GM23338 (cell line): ENCODE measurements around the gene ZSCAN30. TPM values are rescaled to one million over a fixed set of nuclear protein-coding genes. Genes with fewer than 3 reads are reported as not detected.

ENCODE experiments used
- ATAC-seq: fragments of 200-7000 bp; cut with Tn5 transposase; 3 replicates; pipeline ENCODE4 v1.9.1; 2020
- DNase-seq: peaks from one replicate; pipeline ENCODE4 v3.0.0-alpha.2; 2015; ENCODE audit warnings: low spot score
- H2AFZ ChIP-seq: fragments of 200-600 bp; sonication (generic); 2 replicates; pipeline ENCODE4 v1.8.0; 2016; ENCODE audit warnings: antibody characterized with exemption, mild to moderate bottlenecking, moderate library complexity
- H3F3A ChIP-seq: fragments of 200-600 bp; sonication (generic); replicated peaks from 2 replicates; pipeline ENCODE4 v1.8.0; 2017; ENCODE audit warnings: antibody characterized with exemption, mixed run types, low read depth
- H3K27ac ChIP-seq: fragments of 200-600 bp; sonication (generic); 2 replicates; pipeline ENCODE4 v1.6.1; 2016; ENCODE audit warnings: low read depth
- H3K27me3 ChIP-seq: fragments of 200-600 bp; sonication (generic); 2 replicates; pipeline ENCODE4 v1.8.0; 2016; ENCODE audit warnings: mild to moderate bottlenecking, mixed run types, moderate library complexity; ENCODE audit not compliant: insufficient read depth
- H3K36me3 ChIP-seq: fragments of 200-600 bp; sonication (generic); 2 replicates; pipeline ENCODE4 v1.8.0; 2016; ENCODE audit warnings: mild to moderate bottlenecking; ENCODE audit not compliant: insufficient read depth
- H3K4me1 ChIP-seq: fragments of 200-600 bp; sonication (generic); 2 replicates; pipeline ENCODE4 v1.8.0; 2016; ENCODE audit warnings: mild to moderate bottlenecking, moderate library complexity; ENCODE audit not compliant: insufficient read depth
- H3K4me2 ChIP-seq: fragments of 200-600 bp; sonication (generic); 2 replicates; pipeline ENCODE4 v1.7.1; 2017; ENCODE audit warnings: mixed run types
- H3K4me3 ChIP-seq: fragments of 200-600 bp; sonication (generic); 2 replicates; pipeline ENCODE4 v1.6.1; 2016; ENCODE audit warnings: mixed run types
- H3K79me2 ChIP-seq: fragments of 200-600 bp; sonication (generic); replicated peaks from 2 replicates; pipeline ENCODE4 v1.8.0; 2017; ENCODE audit warnings: mild to moderate bottlenecking; ENCODE audit not compliant: insufficient read depth
- H3K9me2 ChIP-seq: fragments of 200-600 bp; sonication (generic); 2 replicates; pipeline ENCODE4 v1.8.0; 2017; ENCODE audit not compliant: insufficient read depth
- H4K20me1 ChIP-seq: fragments of 200-600 bp; sonication (generic); replicated peaks from 2 replicates; pipeline ENCODE4 v1.8.0; 2017; ENCODE audit warnings: mild to moderate bottlenecking; ENCODE audit not compliant: insufficient read depth
- H3K27ac Mint-ChIP-seq: 2 replicates; pipeline ENCODE4 v1.8.0; 2020; ENCODE audit warnings: inconsistent platforms, mild to moderate bottlenecking, moderate library complexity, mixed read lengths
- H3K27me3 Mint-ChIP-seq: 3 replicates; pipeline ENCODE4 v1.8.0; 2022; ENCODE audit warnings: low read depth, mild to moderate bottlenecking, moderate library complexity, mixed read lengths, inconsistent platforms; ENCODE audit not compliant: insufficient read depth, poor library complexity
- H3K36me3 Mint-ChIP-seq: 3 replicates; pipeline ENCODE4 v1.8.0; 2021; ENCODE audit warnings: low read depth, mild to moderate bottlenecking, inconsistent platforms, moderate library complexity, mixed read lengths
- H3K4me1 Mint-ChIP-seq: 3 replicates; pipeline ENCODE4 v1.8.0; 2020; ENCODE audit warnings: mild to moderate bottlenecking, inconsistent platforms, mixed read lengths
- H3K4me3 Mint-ChIP-seq: 3 replicates; pipeline ENCODE4 v1.8.0; 2021; ENCODE audit warnings: moderate library complexity, mild to moderate bottlenecking, inconsistent platforms, mixed read lengths
- H3K9me3 Mint-ChIP-seq: 3 replicates; pipeline ENCODE4 v1.8.0; 2020; ENCODE audit warnings: moderate library complexity, mild to moderate bottlenecking, inconsistent platforms, mixed read lengths
- CREB1 ChIP-seq: fragments of 250-450 bp; sonication (Bioruptor Pico); IDR thresholded peaks from 2 replicates; pipeline ENCODE4 v1.5.0; 2020; ENCODE audit warnings: low read depth, mild to moderate bottlenecking, moderate library complexity
- EZH2 ChIP-seq: fragments of 200-600 bp; sonication (generic); IDR thresholded peaks from one replicate; pipeline ENCODE4 v1.8.0; 2017; ENCODE audit warnings: antibody characterized with exemption, mild to moderate bottlenecking, low read depth; ENCODE audit not compliant: unreplicated experiment
- EZH2phosphoT487 ChIP-seq: fragments of 200-600 bp; sonication (generic); IDR thresholded peaks from one replicate; pipeline ENCODE4 v1.8.1; 2018; ENCODE audit warnings: antibody characterized with exemption; ENCODE audit not compliant: unreplicated experiment
- JUNB ChIP-seq: IDR thresholded peaks from one replicate; pipeline ENCODE4 v1.6.1; 2016; ENCODE audit warnings: antibody characterized with exemption; ENCODE audit not compliant: unreplicated experiment
- NANOG ChIP-seq: IDR thresholded peaks from 2 replicates; pipeline ENCODE4 v1.6.1; 2016; ENCODE audit warnings: antibody characterized with exemption, borderline replicate concordance
- POLR2AphosphoS5 ChIP-seq: IDR thresholded peaks from 2 replicates; pipeline ENCODE4 v1.6.1; 2016; ENCODE audit warnings: antibody characterized with exemption, low read depth
- STAT1 ChIP-seq: IDR thresholded peaks from one replicate; pipeline ENCODE4 v1.6.1; 2016; ENCODE audit warnings: antibody characterized with exemption; ENCODE audit not compliant: unreplicated experiment
- ZNF114 ChIP-seq: fragments of 250-450 bp; sonication (Bioruptor Pico); IDR thresholded peaks from 2 replicates; pipeline ENCODE4 v1.5.0; 2020; ENCODE audit warnings: mild to moderate bottlenecking, moderate library complexity
- ZNF331 ChIP-seq: fragments of 250-450 bp; sonication (Bioruptor Pico); IDR thresholded peaks from 2 replicates; pipeline ENCODE4 v1.5.0; 2020; ENCODE audit warnings: low read depth, mild to moderate bottlenecking, moderate library complexity
- long read RNA-seq: library from polyadenylated mRNA; unstranded; transcript quantifications from one replicate; pipeline ENCODE4 v2.0.0, GENCODE V29; 2020; ENCODE audit not compliant: unreplicated experiment
- polyA plus RNA-seq: library from polyadenylated mRNA; unstranded; fragments of >200 nt; fragmentation: Nextera tagmentation; extraction: Ambion mirVana; gene quantifications from 2 replicates; pipeline ENCODE4 v1.2.1, GENCODE V29; 2016
- total RNA-seq: library from RNA; depleted of rRNA; stranded (reverse); fragments of >200 nt; shearing (Covaris generic); gene quantifications from 2 replicates; pipeline ENCODE4 v1.2.3, GENCODE V29; 2014; rRNA removed
- TF ChIP-seq, protein P1 (sequence below): IDR thresholded peaks from one replicate; pipeline ENCODE4 v1.6.1; 2018; ENCODE audit warnings: antibody characterized with exemption; ENCODE audit not compliant: unreplicated experiment
- TF ChIP-seq, protein P2 (sequence below): IDR thresholded peaks from 2 replicates; pipeline ENCODE4 v1.6.1; 2016; ENCODE audit warnings: antibody characterized with exemption
- TF ChIP-seq, protein P3 (sequence below): fragments of 250-450 bp; sonication (Bioruptor Pico); IDR thresholded peaks from 2 replicates; pipeline ENCODE4 v1.5.0; 2020; ENCODE audit warnings: mild to moderate bottlenecking, moderate library complexity
- TF ChIP-seq, protein P4 (sequence below), 2 experiments: fragments of 200-600 bp in 1 of 2; sonication (generic) in 1 of 2; conservative IDR thresholded peaks; 2 replicates each; pipeline versions ENCODE4 v1.5.1 to v1.6.1; 2016 to 2017; ENCODE audit warnings: antibody characterized with exemption in 2 of 2, low read depth in 2 of 2, mild to moderate bottlenecking in 2 of 2, moderate library complexity in 1 of 2

ZSCAN30 gene
- 15.5 and 21.8 TPM in 2 replicates for total RNA-seq
- polyA plus RNA-seq, result 7.0 and 12.3 TPM in 2 replicates
- long read RNA-seq, full-length matches to known transcripts, result 1 of 9 reads
- long read RNA-seq, partial matches to known transcripts, result 4 of 9 reads
- long read RNA-seq, other reads (novel, unspliced or antisense), result 4 of 9 reads

DNA sequence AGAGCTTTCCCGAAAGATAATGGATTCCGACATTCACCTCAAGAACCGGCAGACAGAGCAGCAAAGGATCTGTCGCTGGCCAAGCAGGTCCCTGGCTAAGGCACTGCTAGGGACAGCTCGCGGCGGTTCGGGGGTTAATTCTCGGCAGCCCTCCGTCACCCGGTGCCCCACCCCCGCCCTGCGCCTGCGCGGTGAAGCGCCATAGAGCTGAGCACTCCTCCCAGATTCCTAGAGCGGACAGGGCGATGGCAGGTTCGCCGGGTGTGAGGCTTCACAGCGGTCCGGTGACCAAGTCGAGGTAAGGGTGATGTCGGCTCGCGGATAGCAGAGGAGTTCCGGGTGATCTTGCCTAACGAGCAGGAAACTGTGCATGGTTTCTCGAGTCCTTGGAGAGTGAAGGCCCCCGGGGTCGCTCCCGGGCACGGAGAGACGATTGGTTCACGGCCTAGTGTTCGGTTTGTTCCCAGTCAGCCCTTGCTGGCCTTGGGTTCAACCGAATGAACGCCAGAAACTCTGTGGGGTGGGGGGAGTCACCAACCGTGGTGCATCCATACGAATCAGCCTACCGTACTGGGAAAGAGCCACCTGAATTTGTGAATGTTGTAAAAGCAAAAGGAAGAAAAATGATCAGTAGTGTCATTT, at the start of gene ZSCAN30:
Gene ZSCAN30, minus strand, starts transcription at position 136 of the 642 bp plus-strand sequence. CDS start 25,877 bp downstream, outside the sequence.
- peak within 1 kb of the TSS; percentile 97 for H3K27ac Mint-ChIP-seq
- 0 out of 2 replicates have a peak, but pooled peaks cover 5% of the 10 kb centered on the region for H3K9me2 ChIP-seq
- H3K79me2 ChIP-seq, result peaks cover 76% of the 10 kb centered on the region
- H3K36me3 Mint-ChIP-seq, result peaks cover 39% of the 10 kb centered on the region; the same call in 2 of the 3 replicates
- H3K4me3 ChIP-seq, result peak within 1 kb of the TSS; percentile 81
- peak within 1 kb of the TSS; percentile 98 for H3K27ac ChIP-seq
- H3K4me2 ChIP-seq, result peak within 1 kb of the TSS; percentile 87
- H2AFZ ChIP-seq, result peak within 1 kb of the TSS; percentile 90
- H3F3A ChIP-seq, result peaks cover 8% of the 10 kb centered on the region; the same call in 1 of the 2 replicates
- H3K4me1 ChIP-seq, result peaks cover 13% of the 10 kb centered on the region
- DNase-seq (peak; percentile 98), ATAC-seq (peak; percentile 99)
- H3K27me3 ChIP-seq, result no peaks in the 10 kb centered on the region
- peaks cover 20% of the 10 kb centered on the region for H3K9me3 Mint-ChIP-seq
- peaks cover 9% of the 10 kb centered on the region for H3K27me3 Mint-ChIP-seq
- peak within 1 kb of the TSS; percentile 97 for H3K4me3 Mint-ChIP-seq
- peaks cover under 1% of the 10 kb centered on the region; the same call in 1 of the 2 replicates for H3K36me3 ChIP-seq
- TF ChIP-seq CREB1 (CRISPR knock-in tag) (peak; percentile 89), EZH2phosphoT487 (no peak), NANOG (no peak), POLR2AphosphoS5 (peak; percentile 94), STAT1 (no peak), JUNB (no peak), ZNF331 (CRISPR knock-in tag) (no peak), EZH2 (no peak), ZNF114 (CRISPR knock-in tag) (no peak)
- TF ChIP-seq, protein P1, sequence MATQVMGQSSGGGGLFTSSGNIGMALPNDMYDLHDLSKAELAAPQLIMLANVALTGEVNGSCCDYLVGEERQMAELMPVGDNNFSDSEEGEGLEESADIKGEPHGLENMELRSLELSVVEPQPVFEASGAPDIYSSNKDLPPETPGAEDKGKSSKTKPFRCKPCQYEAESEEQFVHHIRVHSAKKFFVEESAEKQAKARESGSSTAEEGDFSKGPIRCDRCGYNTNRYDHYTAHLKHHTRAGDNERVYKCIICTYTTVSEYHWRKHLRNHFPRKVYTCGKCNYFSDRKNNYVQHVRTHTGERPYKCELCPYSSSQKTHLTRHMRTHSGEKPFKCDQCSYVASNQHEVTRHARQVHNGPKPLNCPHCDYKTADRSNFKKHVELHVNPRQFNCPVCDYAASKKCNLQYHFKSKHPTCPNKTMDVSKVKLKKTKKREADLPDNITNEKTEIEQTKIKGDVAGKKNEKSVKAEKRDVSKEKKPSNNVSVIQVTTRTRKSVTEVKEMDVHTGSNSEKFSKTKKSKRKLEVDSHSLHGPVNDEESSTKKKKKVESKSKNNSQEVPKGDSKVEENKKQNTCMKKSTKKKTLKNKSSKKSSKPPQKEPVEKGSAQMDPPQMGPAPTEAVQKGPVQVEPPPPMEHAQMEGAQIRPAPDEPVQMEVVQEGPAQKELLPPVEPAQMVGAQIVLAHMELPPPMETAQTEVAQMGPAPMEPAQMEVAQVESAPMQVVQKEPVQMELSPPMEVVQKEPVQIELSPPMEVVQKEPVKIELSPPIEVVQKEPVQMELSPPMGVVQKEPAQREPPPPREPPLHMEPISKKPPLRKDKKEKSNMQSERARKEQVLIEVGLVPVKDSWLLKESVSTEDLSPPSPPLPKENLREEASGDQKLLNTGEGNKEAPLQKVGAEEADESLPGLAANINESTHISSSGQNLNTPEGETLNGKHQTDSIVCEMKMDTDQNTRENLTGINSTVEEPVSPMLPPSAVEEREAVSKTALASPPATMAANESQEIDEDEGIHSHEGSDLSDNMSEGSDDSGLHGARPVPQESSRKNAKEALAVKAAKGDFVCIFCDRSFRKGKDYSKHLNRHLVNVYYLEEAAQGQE, result no peak
- TF ChIP-seq, protein P2, sequence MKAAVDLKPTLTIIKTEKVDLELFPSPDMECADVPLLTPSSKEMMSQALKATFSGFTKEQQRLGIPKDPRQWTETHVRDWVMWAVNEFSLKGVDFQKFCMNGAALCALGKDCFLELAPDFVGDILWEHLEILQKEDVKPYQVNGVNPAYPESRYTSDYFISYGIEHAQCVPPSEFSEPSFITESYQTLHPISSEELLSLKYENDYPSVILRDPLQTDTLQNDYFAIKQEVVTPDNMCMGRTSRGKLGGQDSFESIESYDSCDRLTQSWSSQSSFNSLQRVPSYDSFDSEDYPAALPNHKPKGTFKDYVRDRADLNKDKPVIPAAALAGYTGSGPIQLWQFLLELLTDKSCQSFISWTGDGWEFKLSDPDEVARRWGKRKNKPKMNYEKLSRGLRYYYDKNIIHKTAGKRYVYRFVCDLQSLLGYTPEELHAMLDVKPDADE, result peak; percentile 66; the same call in 1 of the 2 replicates
- TF ChIP-seq, protein P3, sequence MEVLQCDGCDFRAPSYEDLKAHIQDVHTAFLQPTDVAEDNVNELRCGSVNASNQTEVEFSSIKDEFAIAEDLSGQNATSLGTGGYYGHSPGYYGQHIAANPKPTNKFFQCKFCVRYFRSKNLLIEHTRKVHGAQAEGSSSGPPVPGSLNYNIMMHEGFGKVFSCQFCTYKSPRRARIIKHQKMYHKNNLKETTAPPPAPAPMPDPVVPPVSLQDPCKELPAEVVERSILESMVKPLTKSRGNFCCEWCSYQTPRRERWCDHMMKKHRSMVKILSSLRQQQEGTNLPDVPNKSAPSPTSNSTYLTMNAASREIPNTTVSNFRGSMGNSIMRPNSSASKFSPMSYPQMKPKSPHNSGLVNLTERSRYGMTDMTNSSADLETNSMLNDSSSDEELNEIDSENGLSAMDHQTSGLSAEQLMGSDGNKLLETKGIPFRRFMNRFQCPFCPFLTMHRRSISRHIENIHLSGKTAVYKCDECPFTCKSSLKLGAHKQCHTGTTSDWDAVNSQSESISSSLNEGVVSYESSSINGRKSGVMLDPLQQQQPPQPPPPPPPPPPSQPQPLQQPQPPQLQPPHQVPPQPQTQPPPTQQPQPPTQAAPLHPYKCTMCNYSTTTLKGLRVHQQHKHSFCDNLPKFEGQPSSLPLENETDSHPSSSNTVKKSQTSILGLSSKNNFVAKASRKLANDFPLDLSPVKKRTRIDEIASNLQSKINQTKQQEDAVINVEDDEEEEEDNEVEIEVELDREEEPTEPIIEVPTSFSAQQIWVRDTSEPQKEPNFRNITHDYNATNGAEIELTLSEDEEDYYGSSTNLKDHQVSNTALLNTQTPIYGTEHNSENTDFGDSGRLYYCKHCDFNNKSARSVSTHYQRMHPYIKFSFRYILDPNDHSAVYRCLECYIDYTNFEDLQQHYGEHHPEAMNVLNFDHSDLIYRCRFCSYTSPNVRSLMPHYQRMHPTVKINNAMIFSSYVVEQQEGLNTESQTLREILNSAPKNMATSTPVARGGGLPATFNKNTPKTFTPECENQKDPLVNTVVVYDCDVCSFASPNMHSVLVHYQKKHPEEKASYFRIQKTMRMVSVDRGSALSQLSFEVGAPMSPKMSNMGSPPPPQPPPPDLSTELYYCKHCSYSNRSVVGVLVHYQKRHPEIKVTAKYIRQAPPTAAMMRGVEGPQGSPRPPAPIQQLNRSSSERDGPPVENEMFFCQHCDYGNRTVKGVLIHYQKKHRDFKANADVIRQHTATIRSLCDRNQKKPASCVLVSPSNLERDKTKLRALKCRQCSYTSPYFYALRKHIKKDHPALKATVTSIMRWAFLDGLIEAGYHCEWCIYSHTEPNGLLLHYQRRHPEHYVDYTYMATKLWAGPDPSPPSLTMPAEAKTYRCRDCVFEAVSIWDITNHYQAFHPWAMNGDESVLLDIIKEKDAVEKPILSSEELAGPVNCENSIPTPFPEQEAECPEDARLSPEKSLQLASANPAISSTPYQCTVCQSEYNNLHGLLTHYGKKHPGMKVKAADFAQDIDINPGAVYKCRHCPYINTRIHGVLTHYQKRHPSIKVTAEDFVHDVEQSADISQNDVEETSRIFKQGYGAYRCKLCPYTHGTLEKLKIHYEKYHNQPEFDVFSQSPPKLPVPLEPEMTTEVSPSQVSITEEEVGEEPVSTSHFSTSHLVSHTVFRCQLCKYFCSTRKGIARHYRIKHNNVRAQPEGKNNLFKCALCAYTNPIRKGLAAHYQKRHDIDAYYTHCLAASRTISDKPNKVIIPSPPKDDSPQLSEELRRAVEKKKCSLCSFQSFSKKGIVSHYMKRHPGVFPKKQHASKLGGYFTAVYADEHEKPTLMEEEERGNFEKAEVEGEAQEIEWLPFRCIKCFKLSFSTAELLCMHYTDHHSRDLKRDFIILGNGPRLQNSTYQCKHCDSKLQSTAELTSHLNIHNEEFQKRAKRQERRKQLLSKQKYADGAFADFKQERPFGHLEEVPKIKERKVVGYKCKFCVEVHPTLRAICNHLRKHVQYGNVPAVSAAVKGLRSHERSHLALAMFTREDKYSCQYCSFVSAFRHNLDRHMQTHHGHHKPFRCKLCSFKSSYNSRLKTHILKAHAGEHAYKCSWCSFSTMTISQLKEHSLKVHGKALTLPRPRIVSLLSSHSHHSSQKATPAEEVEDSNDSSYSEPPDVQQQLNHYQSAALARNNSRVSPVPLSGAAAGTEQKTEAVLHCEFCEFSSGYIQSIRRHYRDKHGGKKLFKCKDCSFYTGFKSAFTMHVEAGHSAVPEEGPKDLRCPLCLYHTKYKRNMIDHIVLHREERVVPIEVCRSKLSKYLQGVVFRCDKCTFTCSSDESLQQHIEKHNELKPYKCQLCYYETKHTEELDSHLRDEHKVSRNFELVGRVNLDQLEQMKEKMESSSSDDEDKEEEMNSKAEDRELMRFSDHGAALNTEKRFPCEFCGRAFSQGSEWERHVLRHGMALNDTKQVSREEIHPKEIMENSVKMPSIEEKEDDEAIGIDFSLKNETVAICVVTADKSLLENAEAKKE (CRISPR knock-in tag), result no peak
- TF ChIP-seq, protein P4, sequence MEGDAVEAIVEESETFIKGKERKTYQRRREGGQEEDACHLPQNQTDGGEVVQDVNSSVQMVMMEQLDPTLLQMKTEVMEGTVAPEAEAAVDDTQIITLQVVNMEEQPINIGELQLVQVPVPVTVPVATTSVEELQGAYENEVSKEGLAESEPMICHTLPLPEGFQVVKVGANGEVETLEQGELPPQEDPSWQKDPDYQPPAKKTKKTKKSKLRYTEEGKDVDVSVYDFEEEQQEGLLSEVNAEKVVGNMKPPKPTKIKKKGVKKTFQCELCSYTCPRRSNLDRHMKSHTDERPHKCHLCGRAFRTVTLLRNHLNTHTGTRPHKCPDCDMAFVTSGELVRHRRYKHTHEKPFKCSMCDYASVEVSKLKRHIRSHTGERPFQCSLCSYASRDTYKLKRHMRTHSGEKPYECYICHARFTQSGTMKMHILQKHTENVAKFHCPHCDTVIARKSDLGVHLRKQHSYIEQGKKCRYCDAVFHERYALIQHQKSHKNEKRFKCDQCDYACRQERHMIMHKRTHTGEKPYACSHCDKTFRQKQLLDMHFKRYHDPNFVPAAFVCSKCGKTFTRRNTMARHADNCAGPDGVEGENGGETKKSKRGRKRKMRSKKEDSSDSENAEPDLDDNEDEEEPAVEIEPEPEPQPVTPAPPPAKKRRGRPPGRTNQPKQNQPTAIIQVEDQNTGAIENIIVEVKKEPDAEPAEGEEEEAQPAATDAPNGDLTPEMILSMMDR (conservative IDR thresholded peaks at IDR 0.05; ENCODE audit: low read depth in 2 of 2), result no peak
- H4K20me1 ChIP-seq, result no peaks in the 10 kb centered on the region; the same call in 1 of the 2 replicates
- H3K4me1 Mint-ChIP-seq, result peaks cover 14% of the 10 kb centered on the region
